NCI-H1092 treated with DMSO at 0.1 percent for 48 hours (cell line): Measurements from ENCODE around the gene ITPR2.

Experiments
- DNase-seq: peaks from one replicate; lab custom pipeline; 2025; lab: John Stamatoyannopoulos, UW

ITPR2 gene

DNA sequence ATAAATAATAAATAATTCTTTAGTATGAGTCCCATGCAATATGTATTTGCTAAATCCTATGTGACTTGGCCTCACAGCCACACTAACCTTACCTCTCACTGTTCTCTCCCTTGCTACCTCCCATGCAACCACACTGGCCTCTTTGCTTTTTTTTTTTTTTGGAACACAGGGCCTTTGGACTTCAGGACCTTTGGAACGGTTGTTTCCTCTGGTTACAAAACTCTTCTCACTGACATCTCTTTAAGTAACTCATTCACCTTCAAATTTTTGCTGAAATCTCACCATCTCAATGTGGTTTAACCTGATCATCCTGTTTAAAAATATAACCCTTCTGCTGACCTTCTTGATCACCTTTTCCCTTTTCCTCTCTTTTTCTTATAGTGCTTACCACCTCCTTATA, 443.7 kb downstream of the ITPR2 start:
- no peak for DNase-seq

DNA sequence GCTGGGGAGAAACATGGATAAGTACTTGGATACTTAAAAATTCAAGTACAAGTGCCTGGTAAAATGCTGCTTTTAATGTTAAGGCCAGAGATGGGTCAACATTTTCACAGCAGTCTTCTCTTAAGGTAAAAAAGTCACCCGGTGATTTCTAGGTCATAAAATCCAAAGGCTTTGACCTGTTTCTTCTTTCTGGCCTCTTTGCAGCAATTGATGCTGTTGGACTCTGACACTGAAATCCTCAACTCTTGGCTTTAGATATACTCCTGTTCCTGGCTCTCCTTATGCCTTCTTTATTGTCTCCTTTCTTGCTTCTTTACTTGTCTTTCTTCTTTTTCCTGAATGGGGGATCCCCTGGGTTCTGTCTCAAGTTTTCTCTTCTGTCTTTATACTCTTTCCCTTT, 448.5 kb downstream of the ITPR2 start:
- DNase-seq, result no peak

DNA sequence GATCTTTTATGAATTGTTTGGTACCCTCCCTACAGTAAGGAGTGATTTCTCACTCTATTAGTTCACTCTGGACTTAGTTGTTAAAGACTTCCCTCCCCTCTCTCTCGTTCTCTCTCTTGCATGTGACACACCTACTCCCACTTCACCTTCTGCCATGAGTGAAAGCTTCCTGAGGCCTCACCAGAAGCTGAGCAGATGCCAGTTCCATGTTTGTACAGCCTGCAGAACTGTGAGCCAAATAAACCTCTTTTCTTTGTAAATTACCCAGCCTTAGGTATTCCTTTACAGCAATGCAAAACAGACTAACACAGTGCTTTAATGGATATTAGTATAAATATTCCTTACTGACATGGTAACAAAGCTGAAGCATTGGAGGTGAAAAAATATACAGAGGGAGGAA, 450.0 kb downstream of the ITPR2 start:
- DNase-seq, result no peak

DNA sequence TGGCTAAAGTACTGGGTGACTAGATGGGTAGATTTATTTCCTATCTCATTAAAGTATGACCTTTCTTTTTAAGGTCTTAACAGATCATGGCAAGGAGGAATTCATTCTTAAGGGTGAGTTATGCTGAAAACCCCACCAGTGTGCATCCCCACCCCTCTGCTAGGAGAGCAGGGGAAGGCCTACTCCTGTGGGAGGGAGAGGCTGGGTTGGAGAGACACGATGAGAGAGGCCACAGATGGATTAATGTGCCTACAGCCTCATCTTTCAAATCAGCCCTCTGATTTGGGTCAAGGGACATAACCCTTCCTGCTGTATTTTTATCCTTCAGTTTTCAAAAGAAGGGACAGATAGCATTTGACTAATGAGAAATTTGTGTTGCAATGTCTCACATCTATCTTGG, 452.1 kb downstream of the ITPR2 start:
- DNase-seq, result no peak

DNA sequence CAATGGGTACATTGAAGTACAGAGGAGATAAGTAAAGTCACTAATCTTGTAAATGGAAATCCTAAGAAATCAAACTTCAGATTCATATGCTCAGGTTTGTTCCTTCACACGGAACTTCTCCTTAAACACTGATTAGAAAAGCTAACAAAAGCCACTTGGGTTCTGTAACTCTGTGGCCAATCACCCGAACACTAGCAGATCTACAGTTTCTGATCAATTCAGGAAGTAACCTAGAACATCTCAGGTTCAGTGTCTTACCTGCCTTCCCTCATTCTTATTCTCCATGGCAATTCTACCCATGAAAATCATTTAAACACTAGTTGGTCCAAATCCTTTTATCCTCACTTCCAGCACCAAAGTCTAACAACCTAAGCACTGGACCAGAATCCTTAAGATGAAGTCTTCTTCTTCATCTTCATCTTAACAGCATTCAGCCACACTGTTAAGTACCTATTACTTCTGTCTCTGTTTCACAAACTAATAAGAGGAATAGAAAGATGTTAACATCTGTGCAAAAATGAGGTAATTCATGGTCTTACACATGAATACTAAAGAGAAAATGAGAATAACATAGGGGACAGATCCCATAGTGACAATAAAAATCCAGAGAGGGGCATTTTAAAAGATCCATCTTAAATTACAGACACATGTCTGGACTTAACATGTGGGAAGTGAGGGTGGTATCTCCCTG, 453.1 kb downstream of the ITPR2 start:
- DNase-seq, result no peak

DNA sequence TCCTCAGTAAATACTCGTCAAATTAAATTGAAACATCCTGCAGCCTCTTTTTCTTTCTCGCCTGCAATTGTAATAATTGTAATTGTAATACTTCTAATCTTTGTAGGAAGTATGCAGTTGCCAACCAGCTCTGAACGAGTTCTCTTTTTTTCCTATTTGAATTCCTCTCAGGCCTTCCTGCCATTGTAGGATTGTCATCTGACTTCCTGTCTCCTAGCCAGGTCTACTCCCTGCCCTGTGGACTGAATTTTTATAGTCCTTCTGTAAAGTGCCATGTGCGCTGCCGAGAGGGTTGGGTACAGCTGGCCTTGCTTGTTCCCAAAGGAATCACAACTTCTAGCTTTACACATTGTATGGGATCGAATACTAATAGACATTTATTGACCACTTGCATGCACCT, 454.3 kb downstream of the ITPR2 start:
- no peak for DNase-seq

DNA sequence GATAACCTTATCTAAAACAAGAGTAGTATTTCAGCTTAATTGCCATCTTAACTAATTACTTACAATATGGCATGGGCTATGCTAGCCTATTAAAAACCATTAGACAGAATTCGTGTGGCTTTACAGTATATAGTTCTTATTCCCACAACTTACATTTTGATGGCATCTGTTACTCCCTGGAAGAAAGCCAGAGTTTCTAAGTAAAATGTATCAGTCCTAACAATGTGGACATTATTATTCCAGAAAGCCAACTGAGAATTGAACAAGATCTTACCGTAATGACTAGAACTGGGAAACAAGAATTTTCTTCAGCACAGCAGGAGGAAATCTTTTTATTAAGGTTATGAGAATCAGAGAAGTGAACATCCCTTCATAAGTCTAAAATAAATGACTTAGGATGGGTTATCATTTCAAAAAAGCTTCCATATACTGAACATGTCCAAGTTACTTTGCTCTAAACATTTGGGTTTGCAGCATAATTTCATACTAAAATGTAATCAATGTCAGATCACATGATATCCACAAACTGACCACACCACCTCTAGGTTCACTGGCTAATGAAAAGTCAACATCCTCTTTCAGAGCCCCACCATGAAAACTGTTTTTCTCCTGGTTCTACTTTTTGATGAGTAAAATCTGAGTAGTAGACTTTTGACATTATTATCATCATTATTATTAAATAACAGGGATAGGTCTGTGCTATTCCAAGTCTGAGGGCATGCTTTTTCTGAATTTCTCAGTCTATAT, 457.9 kb downstream of the ITPR2 start:
- DNase-seq, result no peak

DNA sequence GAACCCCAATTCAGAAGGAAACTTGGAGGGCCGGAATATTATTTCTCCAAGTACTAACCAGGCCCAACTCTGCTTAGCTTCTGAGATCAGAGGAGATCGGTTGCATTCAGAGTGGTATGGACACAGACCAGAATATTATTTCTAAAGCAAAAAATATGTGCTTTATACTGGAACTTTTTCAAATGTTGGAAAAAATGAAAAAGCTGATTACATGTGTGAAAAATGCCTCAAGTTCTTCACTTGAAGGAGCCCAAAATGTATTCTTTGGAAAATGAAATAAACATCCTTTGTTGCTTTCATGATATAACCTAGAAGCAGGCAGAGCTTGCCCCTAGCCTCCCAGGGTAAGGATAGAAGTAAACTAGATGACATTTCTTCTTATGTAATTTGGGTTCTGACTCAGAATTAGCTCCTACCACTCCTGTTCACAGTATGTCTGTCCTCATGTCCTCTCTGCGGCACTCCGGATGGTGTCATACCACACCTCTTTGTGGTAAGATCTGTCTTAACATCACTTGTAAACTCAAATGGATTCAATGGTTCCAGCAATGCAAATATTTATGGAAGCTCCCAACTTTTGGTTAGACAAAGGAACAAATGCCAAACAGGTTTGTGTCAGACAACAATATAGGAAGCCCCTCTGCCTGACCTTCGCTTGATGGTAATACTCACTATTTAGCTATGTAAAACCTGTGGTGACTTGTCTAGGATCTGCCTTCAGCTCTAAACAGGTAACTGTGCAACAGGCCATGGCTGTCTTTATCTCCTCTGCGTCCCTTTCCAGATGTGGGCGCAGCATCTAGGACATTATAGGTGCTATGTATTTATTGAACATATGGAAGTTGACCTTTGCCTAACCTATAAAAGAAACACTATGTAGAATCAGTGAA, 459.1 kb downstream of the ITPR2 start:
- DNase-seq, result no peak

DNA sequence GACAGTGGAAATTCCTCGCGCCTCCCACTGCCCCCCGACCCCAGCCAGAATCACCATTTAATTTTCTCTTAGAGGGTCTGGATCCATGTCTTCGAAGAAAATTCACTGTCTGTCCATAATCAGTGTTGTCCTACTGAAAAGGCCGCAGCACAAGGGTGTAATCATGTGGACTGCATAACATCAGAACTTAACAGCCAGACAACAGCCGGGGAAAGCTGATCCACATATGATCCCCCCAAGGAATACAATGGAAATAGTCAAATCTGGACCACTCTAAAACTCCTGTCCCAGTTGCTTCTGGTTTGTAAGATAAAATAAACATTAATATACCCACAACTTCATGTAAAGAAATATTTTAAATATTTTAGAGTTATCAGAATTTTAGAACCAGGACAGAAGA, 460.1 kb downstream of the ITPR2 start:
- DNase-seq, result no peak

DNA sequence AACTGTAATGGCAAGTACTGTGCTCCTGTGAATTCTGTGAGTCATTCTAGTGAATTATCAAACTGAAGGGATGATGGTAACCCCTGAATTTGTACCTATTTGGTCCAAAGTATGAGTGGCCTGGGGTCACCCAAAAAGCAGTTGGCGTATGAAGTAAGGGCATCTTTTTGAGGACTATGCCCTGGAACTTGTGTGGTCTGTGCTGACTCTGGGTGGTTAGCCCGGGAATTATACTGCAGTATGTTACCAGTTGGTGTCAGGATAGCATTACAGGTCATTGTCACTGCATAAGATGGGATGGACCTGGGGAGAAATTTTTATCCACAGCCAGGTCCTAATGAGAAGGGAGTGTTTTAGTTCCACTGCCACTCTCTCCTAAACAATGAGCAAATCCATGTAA, 462.9 kb downstream of the ITPR2 start:
- DNase-seq, result no peak

DNA sequence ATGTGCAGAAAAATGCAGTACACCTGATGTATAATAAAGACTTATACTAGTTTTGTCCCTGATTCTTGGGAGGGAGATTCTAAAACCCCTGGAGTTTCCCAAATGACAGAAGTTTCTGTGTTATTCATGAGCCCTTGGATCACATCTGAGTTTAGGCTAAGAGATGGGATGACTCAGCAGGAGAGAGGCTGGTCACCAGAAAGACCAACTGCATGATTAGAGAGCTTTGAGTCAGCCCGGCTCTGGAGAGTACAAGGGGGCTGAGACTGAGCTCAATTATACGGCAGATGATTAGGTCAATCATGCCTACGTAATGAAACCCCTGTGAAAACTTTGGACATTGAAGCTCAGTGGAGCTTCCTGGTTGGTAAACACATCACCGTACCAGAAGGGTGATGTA, 463.4 kb downstream of the ITPR2 start:
- DNase-seq, result no peak

DNA sequence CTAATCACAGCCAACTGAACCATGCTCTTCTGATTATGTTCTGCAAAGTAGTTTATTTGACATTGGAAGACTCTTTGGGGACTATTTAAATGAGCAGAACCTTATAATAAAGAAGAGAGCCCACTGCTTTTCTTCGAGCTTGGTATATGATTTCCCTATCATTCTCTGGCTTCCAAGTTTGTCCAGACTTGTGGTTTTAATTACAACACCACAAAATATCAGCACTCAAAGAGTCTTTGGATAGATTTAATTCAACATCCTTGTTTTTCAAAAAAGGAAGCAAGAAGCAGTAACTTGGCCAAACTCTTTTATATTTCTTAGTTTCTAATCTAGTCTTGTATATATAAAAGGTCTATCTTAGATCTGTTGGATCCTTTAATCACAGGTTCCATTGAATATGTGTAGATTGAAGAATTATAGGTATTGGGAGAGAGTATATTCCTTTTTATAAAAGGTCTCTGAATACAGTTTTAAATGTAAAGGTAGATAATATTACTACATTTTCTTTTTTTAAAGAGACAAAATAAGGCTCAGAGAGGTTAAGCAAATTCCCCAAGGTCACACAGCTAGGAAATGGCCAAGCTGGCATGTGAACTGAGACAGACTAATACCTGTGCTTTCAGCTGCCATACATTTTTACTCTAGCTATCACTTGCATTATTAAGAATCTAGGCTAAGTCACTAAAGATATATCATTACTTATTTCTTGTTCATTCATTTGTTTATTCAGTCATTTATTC, 464.8 kb downstream of the ITPR2 start:
- DNase-seq, result no peak

DNA sequence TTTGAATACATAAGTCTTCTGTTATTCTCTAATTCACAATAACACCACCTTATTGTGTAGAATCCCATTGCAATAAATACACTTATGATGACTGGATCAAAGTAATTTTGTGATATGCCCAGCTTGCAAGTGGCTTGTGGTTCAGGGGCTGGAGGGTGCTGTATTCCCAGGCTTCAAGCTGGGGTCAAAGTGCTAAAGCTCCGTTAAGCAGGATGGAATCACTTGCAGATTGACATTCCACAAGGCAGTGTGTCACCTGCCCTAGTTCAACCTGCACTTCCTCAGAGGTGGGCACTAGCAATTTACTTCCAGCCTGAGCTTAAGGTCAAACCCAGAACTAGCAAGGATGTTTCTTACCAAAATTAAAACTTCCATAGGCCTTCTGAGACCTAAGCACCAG, 471.0 kb downstream of the ITPR2 start:
- DNase-seq, result no peak

DNA sequence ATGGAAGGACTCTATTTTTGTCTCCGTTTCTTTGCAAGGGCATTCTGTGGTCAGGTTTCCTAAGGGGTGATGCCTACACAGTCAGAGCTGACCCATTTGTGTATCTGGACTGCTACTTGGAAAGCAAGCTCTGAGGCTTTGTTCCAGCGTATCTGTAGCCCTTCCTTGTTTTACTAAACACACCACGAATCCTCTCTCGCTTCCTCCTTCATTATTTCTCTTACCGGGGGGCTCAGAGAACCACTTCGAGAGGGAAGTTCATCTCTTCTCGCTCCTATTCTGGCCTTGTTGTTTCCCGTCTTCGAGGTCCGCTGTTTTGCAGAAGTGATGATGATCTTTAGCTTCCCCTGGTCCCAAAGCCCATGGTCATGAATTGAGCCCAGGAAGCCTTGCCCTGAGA, 472.9 kb downstream of the ITPR2 start:
- DNase-seq, result no peak

DNA sequence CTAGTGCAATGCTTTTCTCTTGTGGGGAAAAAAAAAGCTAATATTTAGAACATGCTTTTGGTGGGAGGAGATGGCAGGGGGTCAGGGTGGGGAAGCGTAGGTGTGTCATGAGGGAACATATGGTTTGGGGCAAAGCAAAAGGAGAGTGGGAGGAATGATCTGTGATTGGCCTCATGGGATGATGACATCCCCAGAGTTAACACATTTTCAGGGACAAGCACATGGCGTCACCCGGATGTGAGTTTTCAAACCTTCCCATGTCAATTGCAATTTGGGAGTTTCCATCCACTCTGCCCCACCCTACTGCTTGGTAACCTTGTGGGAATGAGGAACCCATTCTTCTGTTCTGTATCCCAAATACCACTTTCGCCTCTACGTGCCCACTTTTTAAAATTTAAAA, 473.4 kb downstream of the ITPR2 start:
- no peak for DNase-seq

DNA sequence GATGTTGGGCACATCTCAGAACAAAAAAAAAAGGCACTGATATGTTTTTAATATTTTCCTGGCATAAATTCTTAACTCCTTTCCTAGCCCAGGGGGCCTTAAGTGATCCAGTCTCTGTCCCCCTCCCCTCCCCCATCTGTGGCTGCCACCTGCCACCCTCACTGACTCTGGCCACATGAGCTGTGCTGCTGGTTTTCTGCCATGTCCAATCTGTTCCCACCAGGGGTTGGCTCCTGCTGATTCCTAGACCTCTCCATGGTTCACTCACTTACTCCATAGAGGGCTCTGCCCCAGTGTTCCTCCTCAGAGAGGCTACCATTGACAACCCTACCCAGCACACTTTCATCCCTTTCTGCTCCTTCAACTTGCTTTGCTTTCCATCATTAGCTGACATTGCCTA, 474.3 kb downstream of the ITPR2 start:
- no peak for DNase-seq

DNA sequence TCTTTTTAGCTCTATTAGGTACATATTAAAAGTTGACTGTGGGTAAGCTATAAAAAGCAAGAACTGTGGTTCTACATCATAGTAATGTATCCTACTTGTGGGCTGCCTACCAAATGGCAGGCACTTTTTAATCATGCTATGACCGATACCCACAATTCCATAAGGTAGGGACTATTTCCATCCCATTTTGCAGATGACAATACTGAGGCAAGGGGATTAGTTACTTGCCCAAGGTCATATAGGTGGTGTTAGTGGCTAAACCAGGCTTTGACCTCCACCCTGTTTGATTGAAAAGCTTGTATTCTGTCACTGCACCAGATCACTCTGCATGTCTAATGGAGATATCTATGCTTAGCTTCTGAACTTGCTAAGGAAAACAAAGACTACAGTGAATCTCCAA, 485.7 kb downstream of the ITPR2 start:
- DNase-seq, result no peak

DNA sequence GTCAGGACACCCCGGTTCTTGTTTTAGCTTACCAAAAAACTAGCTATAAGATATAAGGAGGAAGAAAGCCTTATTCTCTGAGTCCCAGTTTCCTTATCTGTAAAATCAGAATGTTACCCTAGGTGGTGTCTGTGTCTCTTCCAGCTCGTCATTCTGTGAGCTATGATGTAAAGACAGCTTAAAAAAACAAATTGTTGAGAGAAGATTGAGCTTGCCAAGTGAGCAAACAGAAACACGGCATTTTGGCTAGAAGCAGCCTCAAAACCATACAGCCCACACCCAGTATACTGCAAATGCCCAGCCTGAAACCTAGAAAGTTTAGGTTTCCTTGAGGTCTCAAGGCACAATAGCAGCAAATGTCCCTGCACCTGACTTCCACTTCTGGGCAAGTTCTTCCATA, 486.3 kb downstream of the ITPR2 start:
- no peak for DNase-seq

DNA sequence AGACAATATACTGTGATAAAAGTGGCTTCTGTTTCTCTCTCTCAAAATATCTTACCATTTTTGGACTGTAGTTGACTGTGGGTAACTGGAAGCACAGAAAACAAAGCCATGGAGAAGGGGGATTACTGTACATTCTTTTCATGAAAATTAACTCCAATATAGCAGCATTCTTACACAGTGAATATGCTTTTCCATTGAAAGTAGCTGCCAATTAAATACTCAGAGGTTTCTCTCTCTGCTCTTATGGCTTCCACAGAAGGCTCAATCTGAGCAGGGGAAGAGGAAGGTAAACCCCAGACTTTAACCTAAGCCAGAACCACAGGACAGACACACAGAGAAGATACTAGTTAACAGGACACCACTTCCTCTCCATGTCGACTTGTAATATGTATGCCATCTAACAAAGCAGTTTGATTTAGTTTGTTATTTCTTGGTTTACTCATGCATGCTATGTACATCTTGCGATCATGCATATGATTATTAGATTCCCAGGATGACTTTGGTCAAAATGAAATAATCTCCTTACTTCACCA, 487.5 kb downstream of the ITPR2 start:
- DNase-seq, result no peak

DNA sequence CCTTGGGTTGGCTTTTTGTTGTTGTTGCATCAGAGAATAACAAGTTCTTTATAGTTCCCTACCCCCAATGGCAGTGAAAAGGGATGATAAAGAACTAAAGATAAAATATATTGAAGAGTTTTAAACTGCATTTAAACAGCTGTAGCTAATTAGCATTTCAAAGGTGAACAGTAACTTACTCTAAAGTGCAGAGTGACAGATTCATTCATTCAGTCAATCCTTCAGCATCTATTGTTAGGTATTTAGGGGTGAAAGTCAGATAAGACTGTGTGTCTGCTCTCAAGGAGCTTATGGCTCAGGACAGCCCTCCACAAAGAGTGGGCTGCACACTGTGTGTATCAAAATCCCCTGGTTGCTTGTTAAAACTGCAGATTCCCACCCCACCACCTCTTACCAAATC, 491.5 kb downstream of the ITPR2 start:
- no peak for DNase-seq

DNA sequence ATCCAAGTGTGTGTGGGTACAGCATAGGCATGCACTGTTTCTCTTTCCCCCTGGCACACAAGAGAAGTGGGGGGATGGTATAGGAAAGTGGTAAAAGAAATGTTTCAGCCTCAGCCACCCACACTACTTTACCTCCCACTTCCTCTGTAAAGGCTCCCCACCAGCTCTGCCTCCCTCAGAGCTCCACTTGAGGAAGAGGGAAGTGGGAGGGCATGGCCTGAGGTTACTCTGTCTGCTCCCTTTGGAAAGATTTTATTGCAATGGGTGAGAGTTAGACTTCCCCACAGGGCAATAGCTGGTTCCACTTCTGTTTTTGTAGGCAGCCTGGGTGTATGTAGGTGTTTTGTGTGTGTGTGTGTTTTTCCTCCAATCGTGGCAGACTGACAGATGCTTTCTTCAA, 492.3 kb downstream of the ITPR2 start:
- no peak for DNase-seq

DNA sequence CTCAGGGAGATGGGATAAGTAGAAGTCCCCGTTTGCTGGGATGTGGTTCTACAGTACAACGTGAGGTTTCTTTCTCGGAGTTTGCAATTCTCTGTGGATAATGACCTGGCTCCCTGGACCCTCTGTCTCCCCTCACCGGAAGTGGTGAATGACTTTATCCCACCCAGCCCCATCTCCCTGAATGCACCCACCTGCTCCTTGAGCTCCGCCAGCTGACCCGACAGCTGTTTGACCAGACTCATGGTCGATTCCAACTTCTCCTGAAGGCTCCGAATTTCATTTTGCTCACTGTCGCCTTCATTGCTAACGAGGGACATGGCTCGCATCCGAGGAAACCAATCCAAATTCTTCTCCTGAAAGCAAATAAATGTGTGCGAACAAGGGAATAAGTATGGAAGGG, 493.0 kb downstream of the ITPR2 start:
- no peak for DNase-seq
